Adrenal gland (tissue), 5 donors: Measurements from ENCODE around the gene VPREB1.

Experiments
- POLR2A ChIP-seq, 2 donors: fragments of 450-650 bp; IDR thresholded peaks; one replicate each; pipeline ENCODE4 v1.6.1; 2017; ENCODE audit warnings: antibody characterized with exemption in 2 of 2, mild to moderate bottlenecking in 2 of 2, moderate library complexity in 1 of 2
- TF ChIP-seq, protein P1 (sequence below), 6 experiments: fragments of 450-650 bp in 4 of 6; fragments of 200-600 bp in 2 of 6; sonication (generic) in 1 of 6; IDR thresholded peaks; 1 replicate in 5 of 6; 2 replicates in 1 of 6; pipeline versions ENCODE4 v1.5.1 to v1.8.0; 2016 to 2021; ENCODE audit warnings: antibody characterized with exemption in 6 of 6, mild to moderate bottlenecking in 2 of 6, moderate library complexity in 1 of 6
- donor health status: DM: no; HTN: no; CAD: no.

DNA sequence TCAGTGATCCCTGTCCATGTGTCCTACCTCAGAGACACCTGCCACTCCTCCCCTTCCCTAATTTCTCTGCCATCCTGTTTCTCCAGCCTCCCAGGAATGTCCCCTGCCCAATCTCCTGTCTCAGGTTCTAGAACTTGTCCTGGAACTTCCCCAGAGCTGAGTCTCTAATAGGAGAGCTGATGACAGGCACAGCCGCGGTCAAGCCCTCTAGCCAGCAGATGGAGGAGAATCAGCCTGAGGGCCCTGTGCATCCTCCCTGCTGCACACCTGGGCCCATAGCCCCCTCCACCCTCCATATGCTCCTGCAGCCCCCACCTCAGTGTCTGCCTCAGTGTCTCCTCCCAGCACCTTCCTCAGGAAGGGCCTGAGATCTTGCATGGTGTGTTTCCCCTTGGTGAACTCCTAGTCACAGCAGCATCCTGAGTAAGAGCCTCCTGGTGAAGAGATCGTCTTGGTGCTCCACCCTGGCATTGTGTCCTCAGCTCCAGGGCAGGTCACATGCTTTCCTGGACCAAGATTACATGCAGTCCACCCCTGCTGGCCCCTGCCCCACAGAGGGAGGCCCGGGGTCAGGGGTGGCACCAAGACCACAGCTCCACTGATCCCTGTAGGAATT lies 43.9 kb upstream of the VPREB1 start:
- TF ChIP-seq, protein P1, sequence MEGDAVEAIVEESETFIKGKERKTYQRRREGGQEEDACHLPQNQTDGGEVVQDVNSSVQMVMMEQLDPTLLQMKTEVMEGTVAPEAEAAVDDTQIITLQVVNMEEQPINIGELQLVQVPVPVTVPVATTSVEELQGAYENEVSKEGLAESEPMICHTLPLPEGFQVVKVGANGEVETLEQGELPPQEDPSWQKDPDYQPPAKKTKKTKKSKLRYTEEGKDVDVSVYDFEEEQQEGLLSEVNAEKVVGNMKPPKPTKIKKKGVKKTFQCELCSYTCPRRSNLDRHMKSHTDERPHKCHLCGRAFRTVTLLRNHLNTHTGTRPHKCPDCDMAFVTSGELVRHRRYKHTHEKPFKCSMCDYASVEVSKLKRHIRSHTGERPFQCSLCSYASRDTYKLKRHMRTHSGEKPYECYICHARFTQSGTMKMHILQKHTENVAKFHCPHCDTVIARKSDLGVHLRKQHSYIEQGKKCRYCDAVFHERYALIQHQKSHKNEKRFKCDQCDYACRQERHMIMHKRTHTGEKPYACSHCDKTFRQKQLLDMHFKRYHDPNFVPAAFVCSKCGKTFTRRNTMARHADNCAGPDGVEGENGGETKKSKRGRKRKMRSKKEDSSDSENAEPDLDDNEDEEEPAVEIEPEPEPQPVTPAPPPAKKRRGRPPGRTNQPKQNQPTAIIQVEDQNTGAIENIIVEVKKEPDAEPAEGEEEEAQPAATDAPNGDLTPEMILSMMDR (IDR thresholded peaks at IDR 0.05) = no peak
- no peak for TF ChIP-seq POLR2A (IDR thresholded peaks at IDR 0.05)
